GM19193 (cell line): ENCODE measurements around the gene SIMC1.

Experiments
- POLR2A ChIP-seq: IDR thresholded peaks from 4 replicates; pipeline ENCODE4 v1.6.1; 2011; ENCODE audit not compliant: insufficient read depth, insufficient read length; ENCODE audit errors: extremely low read depth

Gene SIMC1

DNA sequence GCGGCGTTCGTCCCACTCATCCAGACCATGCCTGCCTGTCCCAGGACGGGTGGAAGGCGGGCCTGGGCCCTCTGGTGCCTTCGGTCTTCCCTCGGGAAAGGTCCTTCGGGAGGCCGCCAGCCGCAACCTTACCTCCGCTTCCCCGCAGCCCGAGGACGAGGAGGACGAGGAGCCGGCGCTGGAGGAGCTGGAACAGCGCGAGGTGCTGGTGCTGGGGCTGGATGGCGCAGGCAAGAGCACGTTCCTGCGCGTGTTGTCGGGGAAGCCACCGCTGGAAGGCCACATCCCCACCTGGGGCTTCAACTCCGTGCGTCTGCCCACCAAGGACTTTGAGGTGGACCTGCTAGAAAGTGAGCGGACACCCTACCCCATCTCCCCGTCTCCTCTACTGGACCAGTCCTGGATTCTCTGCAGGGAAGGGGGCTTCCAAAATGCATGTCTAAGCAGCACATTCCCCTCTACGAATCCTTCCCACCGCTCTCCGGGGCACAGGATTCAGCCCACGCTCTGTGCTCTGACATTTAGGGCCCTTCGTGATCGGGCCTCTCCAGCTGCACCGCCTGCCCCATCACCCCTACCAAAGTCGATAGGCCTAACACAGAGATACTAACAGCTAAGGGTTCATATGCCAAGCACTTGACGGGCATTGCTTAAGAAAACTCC is 128.1 kb downstream of the SIMC1 start:
- no peak for TF ChIP-seq POLR2A

DNA sequence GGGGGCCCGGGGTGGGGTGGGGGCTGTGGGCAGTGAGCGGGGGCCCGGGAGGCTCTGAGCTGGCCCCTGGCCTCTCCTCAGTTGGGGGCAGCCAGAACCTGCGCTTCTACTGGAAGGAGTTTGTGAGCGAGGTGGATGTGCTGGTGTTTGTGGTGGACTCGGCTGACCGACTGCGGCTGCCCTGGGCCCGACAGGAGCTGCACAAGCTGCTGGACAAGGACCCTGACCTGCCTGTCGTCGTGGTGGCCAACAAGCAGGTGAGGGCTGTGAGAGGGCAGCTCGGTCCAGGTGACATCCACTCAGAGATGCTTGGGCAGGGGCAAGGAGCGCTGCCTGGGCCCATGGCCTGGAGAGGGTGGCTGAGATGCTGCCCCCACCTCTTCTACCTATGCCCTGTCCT is 130.5 kb downstream of the SIMC1 start:
- TF ChIP-seq POLR2A: no peak

DNA sequence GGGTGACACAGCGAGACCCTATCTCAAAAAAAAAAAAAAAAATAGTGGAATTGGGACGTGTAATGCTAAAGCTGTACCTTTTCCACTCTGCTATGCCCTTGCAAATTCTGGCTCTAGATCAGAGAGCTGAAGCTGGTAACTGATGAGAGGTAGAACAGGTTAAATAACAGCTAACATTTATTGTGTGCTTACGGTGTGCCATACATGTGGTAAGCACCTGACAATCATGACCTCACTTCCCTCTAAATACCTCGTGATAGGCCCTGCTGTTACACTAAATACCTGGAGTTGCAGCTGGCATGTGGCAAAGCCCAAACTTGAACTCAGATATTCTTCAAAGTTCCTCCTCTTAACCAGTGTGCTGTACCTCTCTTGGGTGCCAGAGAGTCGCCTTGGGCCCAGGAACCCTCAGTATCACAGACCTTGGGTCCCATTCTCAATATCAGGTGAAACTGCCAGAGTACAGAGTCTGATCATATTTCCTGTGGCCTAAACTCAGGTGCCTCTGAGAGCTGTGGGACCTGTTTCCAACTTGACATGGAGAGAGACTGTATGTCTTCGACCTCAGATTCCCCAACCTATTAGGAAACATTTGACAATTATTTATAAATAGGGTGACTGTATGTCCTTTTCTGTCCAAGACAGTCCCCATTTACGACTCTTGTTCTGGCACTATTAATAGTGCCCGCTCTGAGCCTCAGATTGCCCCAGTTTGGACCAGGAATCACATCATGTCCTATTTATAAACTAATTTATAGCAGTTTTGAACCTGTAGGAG is 131.9 kb downstream of the SIMC1 start:
- TF ChIP-seq POLR2A: no peak

DNA sequence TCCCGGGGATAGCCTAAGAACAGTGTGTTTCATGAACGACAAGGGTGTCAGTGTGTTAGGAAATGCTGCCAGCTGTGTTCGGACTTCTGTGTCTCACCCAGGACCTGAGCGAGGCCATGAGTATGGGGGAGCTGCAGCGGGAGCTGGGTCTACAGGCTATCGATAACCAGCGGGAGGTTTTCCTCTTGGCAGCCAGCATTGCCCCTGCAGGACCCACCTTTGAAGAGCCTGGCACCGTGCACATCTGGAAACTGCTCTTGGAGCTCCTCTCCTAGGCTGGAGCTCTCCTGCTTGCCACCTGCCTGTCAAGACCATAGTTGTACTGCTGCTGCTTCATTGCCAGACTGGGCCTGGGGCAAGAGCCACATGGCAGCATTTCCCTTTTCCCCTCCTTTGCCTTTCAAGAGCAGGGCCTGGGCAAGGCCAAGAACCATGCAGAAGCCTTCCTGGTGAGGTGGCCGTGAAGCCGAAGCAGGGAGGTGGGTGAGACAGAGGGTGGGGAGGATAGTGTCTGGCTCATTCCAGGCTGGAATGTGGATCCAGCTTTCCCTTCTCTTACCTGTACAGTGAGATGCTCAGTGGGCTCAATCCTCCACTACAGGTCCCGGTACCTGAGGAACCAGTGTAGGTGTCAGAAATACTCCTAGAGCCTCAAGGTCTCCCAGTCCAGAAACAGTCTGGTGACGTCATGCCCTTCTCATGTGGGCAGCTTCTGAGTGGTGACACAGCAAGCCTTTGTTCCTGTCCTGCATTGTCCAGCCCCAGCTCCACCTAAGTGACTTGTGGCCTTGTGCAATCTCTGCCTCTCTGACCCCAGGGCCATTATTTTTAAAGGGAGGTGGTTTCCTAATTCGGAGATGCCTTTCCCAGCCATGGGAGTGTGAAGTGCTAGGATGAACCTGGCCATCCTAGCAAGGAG is 133.7 kb downstream of the SIMC1 start:
- no peak for TF ChIP-seq POLR2A

DNA sequence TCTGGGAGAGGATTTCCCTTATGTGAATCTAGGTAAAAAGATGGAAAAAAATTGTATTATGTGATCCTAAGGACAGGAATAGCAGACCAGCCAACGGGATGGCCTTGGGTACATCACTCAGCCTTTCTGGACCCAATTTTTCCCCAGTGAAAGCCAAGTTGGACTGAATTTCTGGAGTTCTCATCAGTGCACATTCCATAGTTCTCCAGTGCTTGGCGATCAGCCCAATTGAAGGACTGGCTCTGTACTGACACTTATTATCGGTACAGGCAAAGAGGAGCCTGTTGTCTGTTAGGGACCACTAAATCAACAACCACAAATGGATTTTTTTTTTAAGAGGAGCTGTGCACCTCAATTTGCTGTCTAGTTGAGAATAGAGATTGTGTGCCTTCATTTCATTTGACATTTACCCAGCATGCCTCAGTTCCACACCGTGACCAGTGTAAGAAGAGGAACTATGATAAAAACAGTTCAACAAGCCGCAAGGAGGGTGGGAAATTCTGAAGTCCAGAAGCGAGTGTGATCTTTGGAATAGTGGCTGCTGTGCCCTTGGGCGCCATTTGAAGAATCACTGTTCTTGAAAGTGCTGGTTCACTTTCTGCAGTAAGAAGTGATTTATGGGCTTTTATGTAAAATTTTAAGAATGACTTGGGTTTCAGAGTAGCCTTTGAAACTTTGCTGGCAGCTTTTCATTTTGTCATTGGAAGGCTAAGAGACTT is 135.0 kb downstream of the SIMC1 start:
- no peak for TF ChIP-seq POLR2A

DNA sequence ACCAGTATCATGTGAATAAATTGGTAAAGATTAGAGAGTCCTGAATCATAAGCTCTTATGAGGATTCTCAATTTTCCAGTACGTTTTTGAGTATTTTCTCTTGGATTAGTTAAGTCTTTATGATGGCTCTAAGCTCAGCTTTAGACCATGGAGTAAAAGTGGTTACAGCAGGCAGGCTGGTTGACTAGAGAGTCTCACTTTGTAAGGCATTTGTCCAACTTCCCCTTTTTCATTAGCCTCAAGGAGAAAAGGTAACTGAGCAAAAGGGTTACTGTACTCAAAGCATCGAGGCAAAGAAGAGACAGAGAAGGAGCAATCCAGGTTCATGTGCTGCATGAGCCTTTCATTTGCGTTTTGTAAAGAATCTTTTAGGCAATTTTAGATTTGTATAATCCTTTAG is 141.7 kb downstream of the SIMC1 start:
- no peak for TF ChIP-seq POLR2A

DNA sequence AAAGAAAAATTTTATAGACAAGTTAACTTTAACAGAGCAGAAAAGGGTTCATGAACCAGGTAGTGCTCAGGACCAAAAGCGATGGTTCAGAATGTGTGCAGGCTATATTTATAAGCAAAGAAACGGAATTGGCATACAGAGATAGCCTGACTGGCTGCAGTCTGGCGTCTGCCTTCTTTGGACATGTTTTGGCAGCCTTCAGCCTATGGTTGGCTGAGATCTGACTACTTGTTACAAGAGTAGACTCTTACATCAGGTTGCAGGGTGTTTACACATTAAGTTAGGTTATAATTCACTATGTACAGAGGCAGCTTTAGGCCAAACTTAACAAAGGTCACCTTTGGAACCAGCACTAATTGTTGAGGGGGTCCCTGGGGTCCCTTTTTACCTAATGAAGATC is 143.2 kb downstream of the SIMC1 start:
- TF ChIP-seq POLR2A: no peak

DNA sequence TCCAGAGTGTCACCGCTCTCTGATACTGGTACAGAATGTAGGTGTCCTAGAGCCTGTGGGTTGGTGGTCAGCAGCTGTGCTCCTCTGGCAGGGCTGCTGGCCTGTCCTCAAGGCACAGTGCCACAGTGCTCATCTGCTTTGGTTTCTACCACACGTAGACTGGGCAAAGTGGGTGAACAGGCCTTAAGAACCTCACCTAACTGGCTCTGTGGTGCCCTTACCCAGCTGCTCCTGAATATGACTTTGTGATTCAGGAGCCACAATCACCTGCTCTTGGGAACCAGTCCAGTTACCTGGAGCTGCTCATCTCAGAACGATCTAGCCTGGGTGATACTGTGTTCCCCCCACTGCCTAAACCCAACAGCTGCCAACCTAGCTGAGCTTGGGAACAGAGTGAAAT is 143.8 kb downstream of the SIMC1 start:
- no peak for TF ChIP-seq POLR2A

DNA sequence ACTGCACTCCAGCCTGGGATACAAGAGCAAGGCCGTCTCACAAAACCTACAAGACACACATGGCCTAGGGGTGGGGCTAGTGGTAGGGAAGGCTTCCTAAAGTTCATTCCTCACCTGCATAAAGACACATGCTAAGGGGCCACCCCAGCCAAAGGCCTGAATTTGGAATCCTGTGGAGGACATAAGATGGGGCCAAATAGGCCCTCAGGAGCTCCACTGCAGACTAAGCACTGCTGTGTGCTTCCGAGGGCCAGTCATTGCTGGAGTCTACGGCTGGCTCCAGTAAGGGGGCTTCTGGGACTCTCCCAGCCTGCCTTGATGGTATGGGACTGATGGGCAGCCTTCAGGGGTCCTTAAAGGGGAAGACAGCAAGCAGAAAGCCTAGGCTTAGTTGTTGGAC is 144.5 kb downstream of the SIMC1 start:
- TF ChIP-seq POLR2A: no peak

DNA sequence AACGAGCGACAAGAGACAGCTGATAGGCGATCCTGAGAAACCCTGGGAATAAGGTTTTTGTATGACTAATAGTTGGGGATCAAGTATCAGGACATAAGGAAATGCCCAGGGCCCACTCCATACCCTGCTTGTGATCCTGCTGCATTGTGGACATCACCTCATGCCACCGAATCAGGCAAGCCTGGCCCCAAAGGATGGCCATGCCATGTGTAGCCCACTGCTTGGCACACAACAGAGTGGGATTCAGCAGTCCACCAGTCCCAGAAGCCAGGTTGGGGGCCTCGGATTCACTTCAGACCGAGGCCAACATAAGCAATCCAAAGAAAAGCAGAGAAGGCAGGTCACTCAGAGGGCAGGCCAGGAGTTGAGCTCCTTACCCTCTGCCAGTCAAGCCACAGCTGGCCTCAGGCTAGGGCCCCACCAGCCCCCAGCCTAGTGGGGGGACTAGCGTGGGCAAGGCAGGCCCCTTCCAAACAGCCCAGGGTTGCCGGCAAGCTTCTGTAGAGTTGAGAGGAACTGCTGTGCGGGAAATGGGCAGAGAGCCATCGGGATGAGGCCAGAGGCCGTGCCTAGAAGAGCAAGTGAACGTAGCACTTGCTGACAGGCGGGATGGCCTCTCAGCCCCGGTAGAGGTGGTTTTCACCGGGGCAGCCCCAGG is 145.2 kb downstream of the SIMC1 start:
- TF ChIP-seq POLR2A: no peak

DNA sequence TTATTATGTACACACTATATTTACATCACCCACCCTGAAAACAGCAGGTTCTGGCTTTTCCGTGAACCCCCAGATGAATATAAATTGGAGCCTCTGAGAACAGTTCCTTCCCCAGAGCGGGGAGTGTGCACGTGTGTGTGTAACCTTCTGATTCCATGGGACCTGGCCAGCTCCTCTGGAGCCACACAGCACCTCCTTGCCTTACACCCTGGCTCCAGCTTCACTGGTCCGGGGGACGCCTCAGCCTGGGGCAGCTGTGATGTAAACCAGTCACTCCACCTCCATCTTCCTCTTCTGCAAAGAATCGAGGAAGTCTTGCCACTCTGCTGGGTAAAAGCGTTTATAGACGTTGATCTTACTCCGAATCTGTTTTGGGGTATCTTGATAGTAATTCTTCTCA is 145.7 kb downstream of the SIMC1 start:
- TF ChIP-seq POLR2A: no peak

DNA sequence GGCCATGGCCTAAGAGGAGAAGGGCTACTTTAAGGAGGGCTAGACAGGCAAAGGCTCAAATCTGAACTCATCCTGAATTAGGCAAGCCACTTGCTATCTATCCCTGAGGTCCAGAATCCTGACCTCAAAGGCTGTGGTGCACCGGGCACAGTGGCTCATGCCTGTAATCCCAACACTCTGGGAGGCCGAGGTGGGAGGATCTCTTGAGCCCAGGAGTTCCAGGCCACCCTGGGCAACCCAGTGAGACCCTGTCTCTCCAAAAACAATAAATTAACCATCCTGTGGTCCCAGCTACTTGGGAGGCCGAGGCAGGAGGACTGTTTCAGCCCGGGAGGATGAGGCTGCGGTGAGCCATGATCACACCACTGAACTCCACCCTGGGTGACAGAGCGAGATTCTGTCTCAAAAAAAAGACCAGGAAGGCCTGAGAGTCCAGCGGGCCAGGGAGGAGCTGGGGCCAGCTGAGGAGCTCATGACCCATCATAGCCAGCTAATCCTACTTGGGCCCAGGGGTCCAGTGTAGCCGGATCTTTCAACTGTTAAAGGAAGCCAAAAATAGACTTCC is 146.2 kb downstream of the SIMC1 start:
- no peak for TF ChIP-seq POLR2A

DNA sequence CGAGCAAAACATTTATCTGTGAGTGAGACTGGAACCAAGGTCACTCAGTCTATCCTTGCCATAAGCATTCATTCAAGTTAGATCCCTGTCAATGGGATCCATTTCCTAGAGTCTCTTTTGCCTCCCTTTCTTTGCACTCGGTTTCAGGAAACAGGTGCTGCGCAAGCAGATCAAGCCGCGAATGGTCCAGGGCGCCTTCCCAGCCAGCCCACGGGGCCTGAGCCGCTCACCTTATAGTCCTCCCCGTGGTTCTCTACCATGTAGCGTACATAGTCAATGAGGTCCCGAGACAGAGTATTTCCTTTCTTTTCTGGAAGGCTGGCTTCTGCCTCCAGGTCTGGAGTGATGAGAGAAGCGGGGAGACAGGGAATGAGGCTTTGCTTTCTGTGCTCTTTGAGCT is 146.8 kb downstream of the SIMC1 start:
- TF ChIP-seq POLR2A: no peak

DNA sequence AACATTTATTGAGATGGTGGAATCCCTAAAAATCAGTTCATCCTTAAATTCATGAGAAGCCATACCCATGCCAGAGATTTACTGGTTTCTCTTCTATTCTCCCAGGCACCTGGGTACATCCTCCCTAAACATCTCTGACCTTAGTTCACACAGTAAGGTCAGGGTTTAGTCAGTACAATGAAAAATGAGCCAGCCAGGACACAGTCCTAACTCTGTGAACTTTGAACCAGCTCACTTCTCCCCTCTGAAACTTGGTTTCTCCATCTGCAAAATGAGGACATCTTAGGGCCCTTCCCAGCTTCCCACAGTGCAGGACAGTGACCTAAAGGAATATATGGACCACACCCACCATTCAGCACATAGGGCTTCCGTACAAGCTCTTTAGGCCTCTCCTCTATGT is 148.3 kb downstream of the SIMC1 start:
- TF ChIP-seq POLR2A: no peak
